PC-9 (cell line): ENCODE results near the gene ZNF407. TPM values are rescaled to one million over a fixed set of nuclear protein-coding genes. Genes with fewer than 3 reads are reported as not detected.

ENCODE experiments used
- BruUV-seq: library from RNA; stranded (reverse); fragments of 400-500 nt; replicated peaks from 2 replicates; lab custom pipeline; 2021; lab: Mats Ljungman, UMichigan
- CTCF ChIA-PET: fragments of 300-600 bp; sonication (Branson Sonifier 250); formaldehyde crosslinking; loops from one replicate; lab custom pipeline; 2022; ENCODE audit warnings: antibody characterized with exemption; lab: Charles Lee
- POLR2A ChIA-PET: fragments of 300-600 bp; sonication (Branson Sonifier 250); formaldehyde crosslinking; loops from one replicate; lab custom pipeline; 2022; ENCODE audit warnings: antibody characterized with exemption; ENCODE audit not compliant: unreplicated experiment; lab: Charles Lee
- DNase-seq, 2 experiments: peaks; one replicate each; pipeline versions ENCODE4 v3.0.0 to v3.0.0-alpha.2; 2015 to 2022; ENCODE audit warnings: mixed read lengths in 1 of 2
- H2AFZ ChIP-seq: fragments of 200-600 bp; sonication (generic); 2 replicates; pipeline ENCODE4 v1.8.1; 2017; ENCODE audit warnings: antibody characterized with exemption
- H3F3A ChIP-seq: fragments of 200-600 bp; sonication (generic); 2 replicates; pipeline ENCODE4 v1.8.1; 2017; ENCODE audit warnings: antibody characterized with exemption, mild to moderate bottlenecking, low read depth; ENCODE audit not compliant: insufficient read depth
- H3K27ac ChIP-seq: fragments of 200-600 bp; sonication (generic); 2 replicates; pipeline ENCODE4 v1.6.1; 2016; ENCODE audit warnings: mixed run types
- H3K27me3 ChIP-seq: fragments of 200-600 bp; sonication (generic); 2 replicates; pipeline ENCODE4 v1.6.1; 2016; ENCODE audit warnings: low read depth, mixed run types; ENCODE audit not compliant: insufficient read depth
- H3K36me3 ChIP-seq: fragments of 200-600 bp; sonication (generic); 2 replicates; pipeline ENCODE4 v1.6.1; 2016; ENCODE audit warnings: low read depth, mixed run types
- H3K4me1 ChIP-seq: fragments of 200-600 bp; sonication (generic); replicated peaks from 2 replicates; pipeline ENCODE4 v1.6.1; 2016; ENCODE audit warnings: mixed run types; ENCODE audit not compliant: insufficient read depth
- H3K4me2 ChIP-seq: fragments of 200-600 bp; sonication (generic); 2 replicates; pipeline ENCODE4 v1.6.1; 2017; ENCODE audit warnings: mixed run types
- H3K4me3 ChIP-seq: fragments of 200-600 bp; sonication (generic); 2 replicates; pipeline ENCODE4 v1.6.1; 2016; ENCODE audit warnings: mixed run types
- H3K79me2 ChIP-seq: fragments of 200-600 bp; sonication (generic); 2 replicates; pipeline ENCODE4 v1.6.1; 2017; ENCODE audit warnings: low read depth, mixed run types
- H3K9me2 ChIP-seq: fragments of 200-600 bp; sonication (generic); 2 replicates; pipeline ENCODE4 v1.8.1; 2017; ENCODE audit warnings: mild to moderate bottlenecking; ENCODE audit not compliant: insufficient read depth
- H3K9me3 ChIP-seq: fragments of 200-600 bp; sonication (generic); 2 replicates; pipeline ENCODE4 v1.8.1; 2016; ENCODE audit warnings: low read depth; ENCODE audit not compliant: insufficient read depth
- H4K20me1 ChIP-seq: fragments of 200-600 bp; sonication (generic); 2 replicates; pipeline ENCODE4 v1.8.1; 2017; ENCODE audit not compliant: insufficient read depth
- EZH2 ChIP-seq: fragments of 200-600 bp; sonication (generic); IDR thresholded peaks from 2 replicates; pipeline ENCODE4 v1.8.0; 2017; ENCODE audit warnings: antibody characterized with exemption, low read depth
- intact Hi-C: fragments of 100-400 bp; cut with micrococcal nuclease; formaldehyde crosslinking; loops from one replicate; pipeline ENCODE4 v1.10.0; 2022; ENCODE audit not compliant: unreplicated experiment
- total RNA-seq: library from RNA; stranded (reverse); gene quantifications from 2 replicates; pipeline ENCODE4 v1.2.3, GENCODE V29; 2021
- TF ChIP-seq, protein P1 (sequence below): fragments of 200-600 bp; sonication (generic); conservative IDR thresholded peaks from 2 replicates; pipeline ENCODE4 v1.6.1; 2017; ENCODE audit warnings: mixed run types, antibody characterized with exemption, mild to moderate bottlenecking, moderate library complexity

ZNF407 gene
- total RNA-seq, 1 experiment from 2014 or later, result 13.4 TPM

DNA sequence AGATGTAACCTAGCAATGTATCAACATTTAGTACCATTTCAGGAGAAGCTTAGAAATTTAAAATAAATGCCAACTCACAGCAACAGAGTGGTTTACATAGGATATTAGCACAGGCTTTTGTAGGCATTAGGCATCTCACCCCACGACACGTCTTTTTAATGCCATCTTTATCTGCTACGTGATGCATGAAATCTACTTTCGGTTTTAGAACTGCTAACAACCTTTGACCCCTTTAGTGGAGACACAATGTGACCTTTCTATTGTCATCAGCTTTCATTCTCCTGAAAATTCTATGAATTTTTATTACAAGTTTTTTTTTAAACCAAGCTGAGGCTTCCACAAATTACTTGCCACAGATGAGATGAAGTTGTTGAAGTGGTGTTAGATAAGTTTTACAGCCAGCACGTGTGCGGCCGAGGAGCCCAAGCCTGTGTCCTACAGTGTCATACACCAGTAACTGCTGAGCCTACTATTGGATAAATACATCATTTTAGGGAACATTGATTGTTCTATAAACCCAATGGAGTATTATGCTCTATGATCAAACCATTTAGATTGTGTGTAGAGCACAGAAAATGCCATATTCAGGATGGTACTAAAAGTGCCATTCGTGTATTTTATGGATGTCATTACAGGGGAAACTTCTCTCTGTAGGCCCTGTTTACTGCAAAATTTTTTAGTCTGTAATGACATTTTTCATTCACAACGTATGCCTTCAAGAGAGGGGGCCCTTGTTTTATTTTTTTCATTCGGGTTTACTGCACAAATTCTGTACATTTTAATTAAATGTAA, 459.7 kb downstream of the ZNF407 start:
- Histone ChIP-seq H4K20me1 (no peaks in the 10 kb centered on the region), H3K79me2 (no peaks in the 10 kb centered on the region), H3K4me2 (no peak overlapping the region), H3K4me1 (no peaks in the 10 kb centered on the region), H3K4me3 (no peak overlapping the region), H2AFZ (no peak overlapping the region), H3K27ac (no peak overlapping the region), H3K36me3 (no peaks in the 10 kb centered on the region), H3F3A (no peaks in the 10 kb centered on the region), H3K9me2 (no peaks in the 10 kb centered on the region), H3K9me3 (no peaks in the 10 kb centered on the region), H3K27me3 (no peaks in the 10 kb centered on the region)
- intact Hi-C loops, result no loop called here
- TF ChIP-seq EZH2, result no peak
- TF ChIP-seq, protein P1, sequence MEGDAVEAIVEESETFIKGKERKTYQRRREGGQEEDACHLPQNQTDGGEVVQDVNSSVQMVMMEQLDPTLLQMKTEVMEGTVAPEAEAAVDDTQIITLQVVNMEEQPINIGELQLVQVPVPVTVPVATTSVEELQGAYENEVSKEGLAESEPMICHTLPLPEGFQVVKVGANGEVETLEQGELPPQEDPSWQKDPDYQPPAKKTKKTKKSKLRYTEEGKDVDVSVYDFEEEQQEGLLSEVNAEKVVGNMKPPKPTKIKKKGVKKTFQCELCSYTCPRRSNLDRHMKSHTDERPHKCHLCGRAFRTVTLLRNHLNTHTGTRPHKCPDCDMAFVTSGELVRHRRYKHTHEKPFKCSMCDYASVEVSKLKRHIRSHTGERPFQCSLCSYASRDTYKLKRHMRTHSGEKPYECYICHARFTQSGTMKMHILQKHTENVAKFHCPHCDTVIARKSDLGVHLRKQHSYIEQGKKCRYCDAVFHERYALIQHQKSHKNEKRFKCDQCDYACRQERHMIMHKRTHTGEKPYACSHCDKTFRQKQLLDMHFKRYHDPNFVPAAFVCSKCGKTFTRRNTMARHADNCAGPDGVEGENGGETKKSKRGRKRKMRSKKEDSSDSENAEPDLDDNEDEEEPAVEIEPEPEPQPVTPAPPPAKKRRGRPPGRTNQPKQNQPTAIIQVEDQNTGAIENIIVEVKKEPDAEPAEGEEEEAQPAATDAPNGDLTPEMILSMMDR, result no peak
- ChIA-PET POLR2A (no interaction called here), CTCF (no interaction called here)
- no TSS peak for BruUV-seq
- DNase-seq, result no peak

DNA sequence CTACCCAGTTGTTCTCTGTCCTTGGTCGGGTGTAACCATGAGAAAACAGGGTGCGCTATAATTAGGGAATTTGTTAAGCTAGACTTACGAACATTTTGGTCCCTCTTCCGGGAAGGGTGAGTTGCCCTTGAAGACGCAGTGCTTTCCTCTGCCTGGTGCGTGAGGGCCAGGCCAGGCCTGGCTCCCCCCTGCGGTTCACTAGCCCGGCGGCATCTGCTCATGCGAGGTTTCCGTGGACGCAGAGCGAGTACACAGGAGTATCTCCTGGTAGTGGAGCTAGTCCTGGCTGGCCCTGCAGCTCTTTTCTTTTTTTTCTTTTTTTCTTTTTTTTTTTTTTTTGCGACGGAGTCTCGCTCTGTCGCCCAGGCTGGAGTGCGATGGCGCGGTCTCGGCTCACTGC, 462.5 kb downstream of the ZNF407 start:
- CTCF ChIA-PET, result no interaction called here
- no TSS peak for BruUV-seq
- no peaks in the 10 kb centered on the region for H3K36me3 ChIP-seq

DNA sequence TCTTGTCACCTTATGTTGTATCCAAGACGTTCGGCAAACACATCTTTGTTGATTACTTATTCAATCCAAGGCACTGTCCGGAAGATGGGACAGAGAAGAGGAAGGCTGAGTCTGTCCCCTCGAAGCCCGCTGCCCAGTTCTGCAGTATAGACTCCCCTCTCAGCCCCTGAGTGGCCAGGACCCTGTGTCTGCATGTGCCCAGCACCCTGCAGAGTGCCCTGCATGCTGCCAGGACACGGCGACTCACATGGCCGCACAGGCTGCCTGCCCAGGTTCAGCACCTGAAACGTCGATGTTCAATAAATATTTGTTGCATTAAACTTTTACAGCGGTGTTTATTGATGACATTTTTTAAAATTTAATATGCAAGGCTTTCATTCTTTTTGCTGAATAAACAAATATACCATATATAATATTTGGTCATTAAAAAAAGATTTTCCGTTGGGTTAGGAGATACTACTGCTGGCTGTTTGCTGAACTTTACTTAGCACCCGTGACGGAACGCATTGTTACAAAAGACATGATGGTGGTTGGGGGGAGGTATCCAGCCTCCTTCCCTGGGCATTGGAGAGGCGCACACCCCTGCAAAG, 464.7 kb downstream of the ZNF407 start:
- no peaks in the 10 kb centered on the region for H3F3A ChIP-seq
- H3K4me2 ChIP-seq, result no peak overlapping the region
- intact Hi-C loops, result no loop called here
- BruUV-seq, result no TSS peak
- H3K4me1 ChIP-seq, result no peaks in the 10 kb centered on the region
- no peak for DNase-seq
- no peak overlapping the region for H2AFZ ChIP-seq
- no peaks in the 10 kb centered on the region for H3K27me3 ChIP-seq
- no peaks in the 10 kb centered on the region for H3K9me3 ChIP-seq
- no peak overlapping the region for H3K4me3 ChIP-seq
- H3K27ac ChIP-seq, result no peak overlapping the region
- H3K9me2 ChIP-seq, result no peaks in the 10 kb centered on the region
- no peaks in the 10 kb centered on the region for H3K79me2 ChIP-seq
- no peak for TF ChIP-seq EZH2
- TF ChIP-seq, protein P1, result no peak
- no peaks in the 10 kb centered on the region for H3K36me3 ChIP-seq
- POLR2A ChIA-PET, result no interaction called here
- CTCF ChIA-PET, result no interaction called here
- no peaks in the 10 kb centered on the region for H4K20me1 ChIP-seq

More for the DNA sequence above, 462.5 kb downstream of the ZNF407 start:
- no peak overlapping the region for H3K4me3 ChIP-seq
- H2AFZ ChIP-seq, result no peak overlapping the region
- no peak for DNase-seq
- no peaks in the 10 kb centered on the region for H3K9me3 ChIP-seq
- H3F3A ChIP-seq, result no peaks in the 10 kb centered on the region
- TF ChIP-seq, protein P1, result no peak
- TF ChIP-seq EZH2, result no peak
- POLR2A ChIA-PET, result no interaction called here
- H3K27me3 ChIP-seq, result no peaks in the 10 kb centered on the region
- no peaks in the 10 kb centered on the region for H3K4me1 ChIP-seq
- intact Hi-C loops, result no loop called here
- H3K4me2 ChIP-seq, result no peak overlapping the region
- no peaks in the 10 kb centered on the region for H3K9me2 ChIP-seq
- no peaks in the 10 kb centered on the region for H4K20me1 ChIP-seq
- no peak overlapping the region for H3K27ac ChIP-seq
- H3K79me2 ChIP-seq, result no peaks in the 10 kb centered on the region
